ENCODE results near the gene ABI2. TPM values are rescaled to one million over a fixed set of nuclear protein-coding genes. Genes with fewer than 3 reads are reported as not detected.

ABI2 gene
- total RNA-seq, 4 donors from 2014 or later = 9.8 to 69.6 (median 17.8) TPM

DNA sequence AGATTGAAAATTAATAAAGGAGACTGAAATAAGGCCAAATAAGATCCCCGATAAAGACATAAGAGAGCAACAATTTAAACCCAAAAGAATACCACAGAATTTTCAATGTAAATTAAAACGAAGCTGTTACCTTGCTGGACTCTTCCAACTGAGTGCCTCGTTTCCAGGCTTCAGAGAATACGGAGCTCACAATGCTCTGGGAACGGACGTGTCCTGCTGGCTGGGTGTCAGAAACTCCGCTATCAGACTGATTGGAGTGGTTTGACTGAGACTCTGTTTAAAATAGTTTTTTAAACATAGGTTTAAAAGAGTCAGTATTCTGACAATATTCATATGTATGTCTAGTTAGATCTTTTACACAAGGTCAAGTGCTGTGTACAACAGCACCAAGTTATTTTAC is 116.5 kb downstream of the ABI2 start:
- intact Hi-C loops (cut with DNase I; ENCODE audit: low total_unique reads) = no loop called here
- in situ Hi-C loops (cut with MboI; ENCODE audit: low pct_ligation_motif_present in 1 of 4, low pct_unique_long_range_greater_than_20kb in 1 of 4, low sequenced_read_pairs in 3 of 4) = no loop called here
- DNase-seq = no peak
- 84 to 89% methylated on average over 6 to 7 of the region's 7 CpGs for WGBS, 2 donors (ENCODE audit: low coverage in 1 of 2)
- no peak overlapping the region for H3K27ac ChIP-seq
- H3K27me3 ChIP-seq = no peaks in the 10 kb centered on the region
- H3K4me3 ChIP-seq = no peak overlapping the region
- TF ChIP-seq, protein P1, sequence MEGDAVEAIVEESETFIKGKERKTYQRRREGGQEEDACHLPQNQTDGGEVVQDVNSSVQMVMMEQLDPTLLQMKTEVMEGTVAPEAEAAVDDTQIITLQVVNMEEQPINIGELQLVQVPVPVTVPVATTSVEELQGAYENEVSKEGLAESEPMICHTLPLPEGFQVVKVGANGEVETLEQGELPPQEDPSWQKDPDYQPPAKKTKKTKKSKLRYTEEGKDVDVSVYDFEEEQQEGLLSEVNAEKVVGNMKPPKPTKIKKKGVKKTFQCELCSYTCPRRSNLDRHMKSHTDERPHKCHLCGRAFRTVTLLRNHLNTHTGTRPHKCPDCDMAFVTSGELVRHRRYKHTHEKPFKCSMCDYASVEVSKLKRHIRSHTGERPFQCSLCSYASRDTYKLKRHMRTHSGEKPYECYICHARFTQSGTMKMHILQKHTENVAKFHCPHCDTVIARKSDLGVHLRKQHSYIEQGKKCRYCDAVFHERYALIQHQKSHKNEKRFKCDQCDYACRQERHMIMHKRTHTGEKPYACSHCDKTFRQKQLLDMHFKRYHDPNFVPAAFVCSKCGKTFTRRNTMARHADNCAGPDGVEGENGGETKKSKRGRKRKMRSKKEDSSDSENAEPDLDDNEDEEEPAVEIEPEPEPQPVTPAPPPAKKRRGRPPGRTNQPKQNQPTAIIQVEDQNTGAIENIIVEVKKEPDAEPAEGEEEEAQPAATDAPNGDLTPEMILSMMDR (IDR thresholded peaks at IDR 0.05) = no peak
- TF ChIP-seq POLR2AphosphoS5 (IDR thresholded peaks at IDR 0.05) = no peak
- no peak for TF ChIP-seq POLR2A (IDR thresholded peaks at IDR 0.05)
- TF ChIP-seq EP300 (IDR thresholded peaks at IDR 0.05; ENCODE audit: low read depth) = no peak
- no peaks in the 10 kb centered on the region for H3K9me3 ChIP-seq
- no peaks in the 10 kb centered on the region for H3K4me1 ChIP-seq
- H3K36me3 ChIP-seq = peaks cover 0 to 56% (median 15%) of the 10 kb centered on the region in 4 donors

DNA sequence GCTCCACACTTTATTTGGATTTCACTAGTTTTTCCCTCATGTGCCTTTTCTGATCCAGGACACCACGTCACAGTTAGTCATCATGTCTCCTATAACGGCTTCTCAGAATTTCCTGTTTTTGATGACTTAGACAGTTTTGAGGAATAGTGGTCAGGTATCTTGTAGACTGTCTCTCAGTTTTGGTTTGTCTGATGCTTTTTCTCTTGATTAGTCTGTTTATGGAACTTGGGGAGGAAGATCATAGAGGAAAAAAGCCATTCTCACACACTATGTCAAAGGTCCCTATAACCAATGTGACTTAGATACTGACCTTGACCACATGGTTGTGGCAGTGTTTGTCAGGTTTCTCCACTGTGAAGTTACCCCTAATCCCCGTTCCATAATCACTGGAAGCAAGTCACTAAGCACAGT is 117.9 kb downstream of the ABI2 start:
- 61 to 73% methylated on average over 2 to 3 of the region's 3 CpGs for WGBS, 2 donors (ENCODE audit: low coverage in 1 of 2)
- no peak for DNase-seq
- peaks cover 0 to 56% (median 15%) of the 10 kb centered on the region in 4 donors for H3K36me3 ChIP-seq
- intact Hi-C loops (cut with DNase I; ENCODE audit: low total_unique reads) = no loop called here
- TF ChIP-seq, protein P1 (IDR thresholded peaks at IDR 0.05) = no peak
- TF ChIP-seq POLR2AphosphoS5 (IDR thresholded peaks at IDR 0.05) (no peak), EP300 (IDR thresholded peaks at IDR 0.05; ENCODE audit: low read depth) (no peak), POLR2A (IDR thresholded peaks at IDR 0.05) (no peak)
- no peaks in the 10 kb centered on the region for H3K9me3 ChIP-seq
- in situ Hi-C loops (cut with MboI; ENCODE audit: low pct_ligation_motif_present in 1 of 4, low pct_unique_long_range_greater_than_20kb in 1 of 4, low sequenced_read_pairs in 3 of 4) = no loop called here
- H3K27ac ChIP-seq = no peak overlapping the region
- no peak overlapping the region for H3K4me3 ChIP-seq
- H3K4me1 ChIP-seq = peaks cover 0 to 8% (median 3%) of the 10 kb centered on the region in 4 donors
- H3K27me3 ChIP-seq = no peaks in the 10 kb centered on the region

DNA sequence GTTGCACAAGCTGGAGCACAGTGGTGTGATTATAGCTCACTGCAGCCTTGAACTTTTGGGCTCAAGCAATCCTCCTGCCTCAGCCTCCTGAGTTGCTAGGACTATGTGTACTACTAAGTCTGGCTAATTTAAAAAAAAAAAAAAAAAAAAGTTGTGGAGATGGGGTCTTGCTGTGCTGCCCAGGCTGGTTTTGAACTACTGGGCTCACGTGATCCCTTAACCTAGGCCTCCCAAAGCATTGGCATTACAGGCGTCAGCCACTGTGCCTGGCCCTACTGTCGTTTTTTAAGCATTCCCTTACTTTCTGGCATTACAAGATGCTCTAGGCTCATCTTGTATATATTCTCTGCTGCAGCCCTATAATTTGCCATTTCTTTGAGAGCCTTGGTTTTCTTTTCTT is 118.6 kb downstream of the ABI2 start:
- TF ChIP-seq EP300 (IDR thresholded peaks at IDR 0.05; ENCODE audit: low read depth) (no peak), POLR2A (IDR thresholded peaks at IDR 0.05) (no peak), POLR2AphosphoS5 (IDR thresholded peaks at IDR 0.05) (no peak)
- TF ChIP-seq, protein P1 (IDR thresholded peaks at IDR 0.05) = no peak
- H3K4me3 ChIP-seq = no peak overlapping the region
- H3K27me3 ChIP-seq = no peaks in the 10 kb centered on the region
- peaks cover 0 to 52% (median 13%) of the 10 kb centered on the region in 4 donors for H3K36me3 ChIP-seq
- intact Hi-C loops (cut with DNase I; ENCODE audit: low total_unique reads) = no loop called here
- in situ Hi-C loops (cut with MboI; ENCODE audit: low pct_ligation_motif_present in 1 of 4, low pct_unique_long_range_greater_than_20kb in 1 of 4, low sequenced_read_pairs in 3 of 4) = no loop called here
- H3K27ac ChIP-seq = no peak overlapping the region
- DNase-seq = no peak
- WGBS, 2 donors (ENCODE audit: low coverage in 1 of 2) = 89% methylated on average over 3 of the region's 3 CpGs; no CpG with 5 or more reads in 1 of the 2 donors
- no peaks in the 10 kb centered on the region for H3K9me3 ChIP-seq
- peaks cover 0 to 12% (median 8%) of the 10 kb centered on the region in 4 donors for H3K4me1 ChIP-seq

DNA sequence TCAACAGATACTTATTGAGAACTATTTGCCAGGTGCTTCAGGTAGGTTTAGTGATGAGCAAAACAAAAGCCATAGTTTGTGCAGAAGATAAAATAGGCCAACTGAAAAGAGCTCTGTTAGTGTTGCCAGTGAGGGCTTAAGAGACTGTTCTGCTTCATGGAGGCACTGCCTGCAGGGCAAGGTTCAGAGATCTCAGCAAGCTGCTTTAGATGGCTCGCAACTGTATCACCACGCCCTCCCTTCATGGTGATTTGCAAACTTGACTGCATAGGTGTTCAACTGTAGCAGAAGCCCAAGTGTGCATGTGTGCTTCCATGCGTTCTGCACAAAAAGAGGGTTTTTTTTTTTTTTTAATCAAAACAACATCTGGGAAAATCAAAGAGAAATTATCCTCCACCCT is 122.4 kb downstream of the ABI2 start:
- in situ Hi-C loops (cut with MboI; ENCODE audit: low pct_ligation_motif_present in 1 of 4, low pct_unique_long_range_greater_than_20kb in 1 of 4, low sequenced_read_pairs in 3 of 4) = loop anchor here in 1 of 4 donors (25.0 kb wide), 1 partner anchor 213 kb away; the partner anchor contains the start of gene CYP20A1
- TF ChIP-seq, protein P1 (IDR thresholded peaks at IDR 0.05) = no peak
- TF ChIP-seq POLR2AphosphoS5 (IDR thresholded peaks at IDR 0.05) = peak in 1 of 3 donors; percentile 18
- peaks cover 0 to 24% (median 2%) of the 10 kb centered on the region in 4 donors for H3K36me3 ChIP-seq
- intact Hi-C loops (cut with DNase I; ENCODE audit: low total_unique reads) = no loop called here
- no peak overlapping the region for H3K4me3 ChIP-seq
- peak overlapping the region in 1 of 4 donors; percentile 29 for H3K27ac ChIP-seq
- DNase-seq = peak; percentile 54
- no peaks in the 10 kb centered on the region for H3K9me3 ChIP-seq
- 62 to 63% methylated on average over 3 of the region's 3 CpGs for WGBS, 2 donors (ENCODE audit: low coverage in 1 of 2)
- peaks cover 0 to 31% (median 22%) of the 10 kb centered on the region in 4 donors for H3K4me1 ChIP-seq
- no peaks in the 10 kb centered on the region for H3K27me3 ChIP-seq

Measured in transverse colon (tissue), 4 donors.